Endothelial cell of umbilical vein (primary cell): Measurements from ENCODE around the gene TMEM184C.

Experiments
- EZH2 ChIP-seq: IDR thresholded peaks from 2 replicates; pipeline ENCODE4 v1.6.1; 2012; ENCODE audit warnings: borderline replicate concordance, low read depth, mild to moderate bottlenecking, moderate library complexity, low read length, inconsistent platforms; ENCODE audit not compliant: severe bottlenecking
- TF ChIP-seq, protein P1 (sequence below), 2 donors: IDR thresholded peaks; 1 replicate in 1 of 2; 2 replicates in 1 of 2; pipeline ENCODE4 v1.5.1; 2011; ENCODE audit warnings: low read length in 2 of 2, mild to moderate bottlenecking in 2 of 2, moderate library complexity in 2 of 2, control low read depth in 1 of 2, inconsistent platforms in 1 of 2, low read depth in 1 of 2; ENCODE audit not compliant: insufficient read depth in 1 of 2; ENCODE audit errors: extremely low read depth in 1 of 2

DNA sequence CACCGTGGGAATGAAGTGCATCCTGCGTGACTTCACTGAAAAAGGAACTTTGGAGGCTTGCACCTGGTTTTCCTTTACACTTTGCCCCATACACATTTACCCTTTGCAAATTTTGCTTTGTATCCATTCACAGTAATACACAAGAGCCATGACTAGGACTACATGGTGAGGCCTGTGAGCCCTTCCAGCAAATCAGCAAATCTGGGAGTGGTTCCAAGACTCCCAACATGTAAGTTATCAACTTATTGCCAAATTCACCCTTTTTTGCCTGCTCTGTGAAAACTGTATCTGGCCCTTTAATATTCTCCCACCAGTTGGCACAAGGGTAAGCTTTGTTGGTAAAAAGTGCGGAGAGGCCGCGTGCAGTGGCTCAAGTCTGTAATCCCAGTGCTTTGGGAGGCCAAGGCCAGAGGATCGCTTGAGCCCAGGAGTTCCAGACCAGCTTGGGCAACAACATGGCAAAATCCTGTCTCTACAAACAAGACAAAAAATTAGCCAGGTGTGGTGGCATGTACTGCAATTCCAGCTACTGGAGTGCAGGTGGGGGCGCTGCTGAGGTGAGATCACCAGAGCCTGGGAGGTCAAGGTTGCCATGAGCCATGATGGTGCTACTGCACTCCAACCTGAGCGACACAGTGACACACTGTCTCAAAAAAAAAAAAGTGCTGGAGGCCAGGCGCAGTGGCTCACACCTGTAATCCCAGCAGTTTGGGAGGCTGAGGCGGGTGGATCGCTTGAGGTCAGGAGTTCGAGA, 61.8 kb downstream of the TMEM184C start:
- no peak for TF ChIP-seq EZH2
- TF ChIP-seq, protein P1, sequence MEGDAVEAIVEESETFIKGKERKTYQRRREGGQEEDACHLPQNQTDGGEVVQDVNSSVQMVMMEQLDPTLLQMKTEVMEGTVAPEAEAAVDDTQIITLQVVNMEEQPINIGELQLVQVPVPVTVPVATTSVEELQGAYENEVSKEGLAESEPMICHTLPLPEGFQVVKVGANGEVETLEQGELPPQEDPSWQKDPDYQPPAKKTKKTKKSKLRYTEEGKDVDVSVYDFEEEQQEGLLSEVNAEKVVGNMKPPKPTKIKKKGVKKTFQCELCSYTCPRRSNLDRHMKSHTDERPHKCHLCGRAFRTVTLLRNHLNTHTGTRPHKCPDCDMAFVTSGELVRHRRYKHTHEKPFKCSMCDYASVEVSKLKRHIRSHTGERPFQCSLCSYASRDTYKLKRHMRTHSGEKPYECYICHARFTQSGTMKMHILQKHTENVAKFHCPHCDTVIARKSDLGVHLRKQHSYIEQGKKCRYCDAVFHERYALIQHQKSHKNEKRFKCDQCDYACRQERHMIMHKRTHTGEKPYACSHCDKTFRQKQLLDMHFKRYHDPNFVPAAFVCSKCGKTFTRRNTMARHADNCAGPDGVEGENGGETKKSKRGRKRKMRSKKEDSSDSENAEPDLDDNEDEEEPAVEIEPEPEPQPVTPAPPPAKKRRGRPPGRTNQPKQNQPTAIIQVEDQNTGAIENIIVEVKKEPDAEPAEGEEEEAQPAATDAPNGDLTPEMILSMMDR (IDR thresholded peaks at IDR 0.05; ENCODE audit: extremely low read depth in 1 of 2, insufficient read depth in 1 of 2, low read depth in 1 of 2, low read length in 2 of 2), result no peak
